Measurements from ENCODE around the gene FAM72A. TPM values are rescaled to one million over a fixed set of nuclear protein-coding genes. Genes with fewer than 3 reads are reported as not detected.
"Not testable (repeated sequence)": the region's sequence is repeated elsewhere in the genome, so short reads cannot be mapped to it uniquely, and the experiment has no call there.

FAM72A gene
- polyA plus RNA-seq (ENCODE audit: insufficient read depth in 1 of 5, insufficient read length in 5 of 5, low replicate concordance in 1 of 5): 1 to 10 TPM; 4.7 to 7.5 (median 5.7) TPM
- long read RNA-seq, donor 1: 0 reads
- long read RNA-seq, donor 2, partial matches to known transcripts: 0 of 1 reads
- long read RNA-seq, donor 2, other reads (novel, unspliced or antisense): 0 of 1 reads
- long read RNA-seq, donor 3, partial matches to known transcripts: 0 of 1 reads
- long read RNA-seq, donor 3, other reads (novel, unspliced or antisense): 0 of 1 reads
- long read RNA-seq, donor 4: 0 reads
- long read RNA-seq, donor 5, partial matches to known transcripts: 0 of 2 reads
- long read RNA-seq, donor 5, other reads (novel, unspliced or antisense): 0 of 2 reads
- long read RNA-seq, donor 6, partial matches to known transcripts: 0 of 2 reads
- long read RNA-seq, donor 6, other reads (novel, unspliced or antisense): 0 of 2 reads
- long read RNA-seq, donor 7, partial matches to known transcripts: 22 of 23 reads
- long read RNA-seq, donor 7, other reads (novel, unspliced or antisense): 0 of 23 reads
- long read RNA-seq, donor 8, partial matches to known transcripts: 0 of 1 reads
- long read RNA-seq, donor 8, other reads (novel, unspliced or antisense): 0 of 1 reads

DNA sequence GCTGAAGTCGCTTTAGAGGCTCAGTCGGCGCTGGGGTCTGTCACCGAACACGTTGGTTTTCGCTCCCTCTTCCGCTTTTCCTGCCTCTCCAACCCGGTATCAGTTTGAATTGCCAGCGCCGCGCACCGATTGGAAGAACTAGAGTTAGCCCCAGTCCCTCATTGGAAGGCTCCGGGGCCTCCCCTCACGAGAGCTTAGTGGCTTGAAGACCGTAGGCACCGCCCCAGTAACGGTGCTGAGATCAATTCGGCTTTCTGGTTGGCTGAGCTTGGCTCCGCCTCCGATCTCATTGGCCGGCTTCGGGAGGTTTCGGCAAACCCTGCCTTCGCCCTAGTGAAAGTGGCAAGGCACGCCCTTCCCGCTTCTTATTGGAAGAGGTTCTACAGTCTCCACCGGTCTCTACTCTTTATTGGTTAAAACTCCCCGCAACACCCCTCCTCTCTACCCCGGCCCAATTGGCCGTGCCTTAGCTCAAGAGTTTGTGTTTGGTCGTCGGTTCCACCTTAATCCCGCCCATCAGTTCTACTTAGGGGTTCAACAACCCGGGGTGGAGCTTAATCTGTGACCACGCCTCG is at the start of gene FAM72A:
FAM72A (minus strand) TSS at position 51 of the 575 bp plus-strand sequence. CDS start 814 bp downstream, outside the sequence.
- peak; percentile 96 to 98 for DNase-seq

DNA sequence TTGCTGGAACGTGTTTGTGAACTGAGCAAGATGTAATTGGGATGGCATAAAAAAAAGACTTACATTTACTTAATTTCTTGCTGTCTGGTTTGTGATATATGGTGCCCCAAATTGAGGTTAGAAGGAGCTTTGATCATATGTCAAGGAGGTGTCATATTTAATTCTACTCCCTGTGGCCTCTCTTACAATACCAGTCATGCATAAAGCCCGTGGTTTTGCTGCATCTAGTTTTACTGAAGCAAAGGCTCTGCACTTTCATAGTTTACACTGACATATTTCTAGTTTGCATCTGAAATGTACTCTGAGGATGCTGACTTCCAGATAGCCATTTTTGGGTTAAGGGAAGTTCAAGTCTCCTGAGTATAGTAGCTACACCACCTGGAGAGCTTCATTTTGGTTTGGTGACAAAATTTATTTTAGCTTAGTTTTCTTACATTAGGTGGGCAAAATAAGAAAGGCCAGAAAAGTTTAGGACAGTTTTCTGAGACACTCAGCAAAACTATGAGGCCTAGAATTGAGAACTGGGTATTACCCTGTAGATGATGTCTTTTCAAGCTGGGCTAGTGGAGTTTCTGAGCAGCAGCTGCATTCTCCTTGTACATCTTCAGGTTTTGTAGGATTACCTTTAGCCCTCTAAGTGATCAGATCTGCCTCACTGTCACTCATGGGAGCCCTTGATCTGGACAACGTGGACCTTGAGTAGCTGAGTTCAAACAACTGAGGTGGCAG is 48.5 kb upstream of the FAM72A start:
- not testable (repeated sequence) for DNase-seq

DNA sequence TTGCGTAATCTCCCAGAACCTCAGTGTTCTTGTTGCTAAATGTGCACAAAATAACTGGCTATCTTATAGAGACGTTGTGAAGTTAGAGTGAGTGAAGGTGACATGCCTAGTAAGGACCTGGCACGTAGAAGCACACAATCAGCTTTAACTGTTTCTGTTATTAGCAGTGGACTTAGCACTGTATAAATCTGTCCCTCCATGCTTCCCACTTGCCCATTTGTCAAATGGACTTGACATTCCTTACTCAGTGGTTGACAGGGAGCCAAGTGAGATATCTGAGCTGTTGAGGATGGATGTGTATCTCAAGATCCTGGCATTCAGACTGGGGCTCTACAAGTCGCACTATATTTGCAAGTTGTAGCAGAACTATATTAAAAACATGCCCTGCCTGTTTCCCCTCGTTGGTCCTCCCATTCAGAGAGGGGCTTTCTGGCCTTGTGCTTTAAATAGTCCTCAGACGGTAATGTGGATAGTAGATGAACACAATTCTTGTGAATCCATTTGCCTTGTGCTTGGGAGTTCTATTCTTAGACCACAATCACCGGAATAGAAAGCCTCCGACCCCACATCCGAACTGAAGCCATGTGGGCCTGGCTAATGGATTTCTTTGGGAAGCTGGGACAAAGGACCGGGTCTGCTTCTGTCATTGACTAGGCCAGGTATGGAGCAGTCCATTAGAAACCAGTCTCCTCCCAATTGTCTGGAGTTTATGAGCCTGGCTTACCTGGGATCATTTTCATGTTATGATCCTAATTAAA is 43.7 kb upstream of the FAM72A start:
- DNase-seq: not testable (repeated sequence)

DNA sequence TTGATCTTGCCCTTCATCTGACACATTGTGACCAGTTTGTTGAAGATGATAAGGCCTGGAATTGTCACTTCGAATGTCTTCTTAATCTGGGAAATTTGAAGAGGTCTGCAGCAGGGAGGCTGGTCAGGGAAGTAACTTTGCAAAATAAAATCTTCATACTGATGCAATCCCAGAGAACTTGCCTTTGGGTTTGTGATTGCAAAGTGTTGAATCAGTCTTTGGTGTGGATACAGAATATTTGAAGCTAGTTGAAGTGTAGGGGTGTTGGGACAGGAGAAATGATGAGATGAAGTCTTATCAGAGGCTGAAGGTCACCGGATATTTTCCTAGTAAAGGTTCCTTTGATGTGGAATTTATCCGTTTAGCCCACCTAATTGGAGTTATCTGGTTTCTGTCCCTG is 42.8 kb upstream of the FAM72A start:
- not testable (repeated sequence) for DNase-seq

DNA sequence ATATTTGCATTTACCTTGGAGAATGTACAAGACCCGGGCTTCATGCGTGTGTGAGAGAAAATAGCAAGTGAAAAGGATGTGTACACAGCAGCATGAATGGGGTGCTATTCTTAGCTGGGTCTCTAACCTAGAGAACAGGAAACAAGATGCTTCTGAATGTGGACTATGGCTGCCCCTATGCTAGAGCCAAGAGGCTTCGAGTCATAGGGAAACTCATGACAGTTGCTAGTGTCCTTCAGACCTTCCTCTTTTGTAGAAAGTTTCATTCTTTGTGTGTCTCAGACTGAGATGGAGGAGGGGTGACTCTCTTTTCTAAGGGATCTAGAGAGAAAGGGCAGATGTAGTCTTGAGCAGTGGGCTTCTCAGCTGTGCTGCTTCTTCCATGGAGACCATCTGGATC is 40.7 kb upstream of the FAM72A start:
- DNase-seq: peak in 1 of 2 donors; percentile 8

DNA sequence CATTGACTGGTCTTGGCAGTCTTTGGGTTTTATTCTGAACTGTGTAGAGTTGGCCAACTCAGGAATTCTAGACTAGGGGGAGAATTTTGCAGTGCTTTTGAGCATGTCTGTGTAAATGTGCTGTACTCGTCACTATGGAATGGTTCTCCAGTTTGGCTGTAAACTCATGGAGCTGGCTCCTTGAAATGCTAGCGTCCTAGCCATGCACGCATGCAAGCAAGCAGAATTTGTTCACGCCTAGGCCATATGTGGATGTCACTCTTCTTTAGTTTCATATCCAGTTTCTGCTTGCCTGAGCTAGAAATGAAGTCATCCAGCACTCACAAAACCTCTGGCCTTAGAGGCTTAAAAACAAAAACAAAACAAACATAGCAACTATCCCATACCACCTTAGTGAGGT is 37.6 kb upstream of the FAM72A start:
- not testable (repeated sequence) for DNase-seq

DNA sequence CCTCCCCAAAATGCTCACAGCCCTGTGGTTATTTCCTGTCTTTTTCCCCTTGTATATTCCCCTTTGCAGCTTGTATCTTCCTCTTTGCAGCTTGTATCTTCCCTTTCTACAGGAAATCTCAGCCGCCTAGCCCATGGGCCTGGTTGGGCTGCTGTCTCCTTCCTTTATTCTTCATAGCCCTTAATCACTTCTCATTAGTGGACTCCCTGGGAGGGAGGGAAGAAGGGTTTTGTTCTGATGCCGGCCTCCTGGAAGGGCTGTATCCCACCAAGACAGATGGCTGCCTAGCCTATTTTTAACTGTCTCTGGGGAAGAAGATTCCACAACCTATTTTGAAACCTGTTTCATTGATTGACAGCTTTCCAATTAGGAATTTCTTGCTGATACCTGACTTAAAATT is 32.6 kb upstream of the FAM72A start:
- not testable (repeated sequence) for DNase-seq

DNA sequence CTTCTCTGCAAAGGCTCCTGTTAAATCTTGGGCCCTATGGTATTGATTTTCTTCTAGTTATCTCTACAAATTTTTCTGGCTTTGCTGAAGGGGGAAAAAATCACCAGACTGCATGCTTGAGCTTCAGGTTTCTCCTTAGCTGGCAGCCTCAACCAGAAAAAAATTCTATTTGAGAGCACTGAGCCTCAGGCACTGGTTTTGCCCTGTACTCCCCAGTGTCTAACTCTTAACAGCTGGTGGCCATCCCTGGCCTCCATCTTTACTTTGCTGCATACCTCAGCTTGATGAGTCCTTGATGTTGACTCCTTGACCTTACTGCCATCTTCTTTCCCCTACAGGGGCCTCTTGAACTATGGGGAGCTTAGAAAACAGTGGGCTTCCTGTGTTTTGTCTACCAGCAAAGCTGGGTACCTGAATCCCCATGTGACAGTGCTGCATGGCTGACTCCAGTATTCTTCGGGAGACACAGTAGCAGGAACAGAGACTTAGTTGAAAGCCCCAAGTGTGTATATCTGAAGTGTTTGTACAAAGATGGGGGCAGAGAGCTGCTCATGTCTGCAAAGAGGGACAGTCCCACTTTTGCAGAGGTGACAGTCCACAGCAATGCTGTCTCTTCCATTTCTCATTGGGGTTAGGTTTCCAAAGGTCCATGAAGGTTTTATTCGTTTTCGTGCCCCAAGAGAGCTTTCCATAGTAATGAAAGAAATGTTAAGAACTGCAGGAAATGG is 31.7 kb upstream of the FAM72A start:
- DNase-seq: not testable (repeated sequence)

DNA sequence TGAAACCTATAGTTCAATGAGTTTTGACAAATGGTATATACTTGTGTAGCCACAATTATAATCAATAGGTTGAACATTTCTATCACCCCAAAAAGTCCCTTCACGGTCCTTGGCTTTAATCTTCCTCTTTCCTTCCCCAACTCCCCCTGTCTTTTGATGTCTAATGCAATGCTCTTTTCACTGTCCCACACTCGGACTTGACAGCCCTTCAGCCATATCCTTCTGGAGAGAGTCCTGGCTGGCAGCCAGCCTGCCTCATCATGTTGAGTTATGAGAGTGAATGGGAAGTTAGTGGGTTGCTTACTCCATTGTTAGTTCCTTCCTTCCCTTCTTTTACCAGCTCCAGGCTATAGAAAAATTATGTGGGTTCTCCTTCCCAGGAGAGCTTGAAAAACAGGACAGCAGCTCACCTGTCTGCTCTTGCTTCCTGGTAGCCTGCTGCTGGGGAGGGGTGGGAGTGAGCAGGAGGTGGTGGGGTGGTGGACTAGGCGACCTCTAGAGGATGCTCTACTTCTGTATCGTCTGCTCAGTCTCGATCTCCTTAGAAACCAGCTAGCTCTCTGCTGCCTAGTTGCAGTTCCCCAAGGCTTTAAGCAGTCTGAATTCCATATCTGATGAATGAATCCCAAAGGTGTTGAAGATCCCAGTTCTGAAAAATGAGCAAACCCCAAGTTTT is 30.5 kb upstream of the FAM72A start:
- not testable (repeated sequence) for DNase-seq

DNA sequence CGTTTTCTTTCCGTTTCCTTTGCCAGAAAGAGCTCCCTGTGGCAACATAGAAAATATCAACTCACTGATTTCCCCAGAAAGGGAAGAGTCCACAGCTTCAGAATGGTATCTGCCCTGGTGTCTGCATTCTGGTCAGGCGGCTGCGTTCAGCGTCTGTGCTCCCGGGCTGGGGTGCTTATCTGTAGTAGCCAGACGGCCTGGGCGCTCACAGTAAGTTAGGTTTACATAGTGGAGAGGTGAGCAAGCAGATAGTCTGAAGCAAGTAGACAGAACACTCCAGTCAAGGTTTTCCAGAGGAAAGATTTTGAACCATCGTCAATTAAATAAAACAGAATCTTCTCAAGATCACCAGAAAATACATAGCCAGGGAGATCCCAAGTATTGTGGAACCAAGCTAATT is 29.4 kb upstream of the FAM72A start:
- DNase-seq: not testable (repeated sequence)

DNA sequence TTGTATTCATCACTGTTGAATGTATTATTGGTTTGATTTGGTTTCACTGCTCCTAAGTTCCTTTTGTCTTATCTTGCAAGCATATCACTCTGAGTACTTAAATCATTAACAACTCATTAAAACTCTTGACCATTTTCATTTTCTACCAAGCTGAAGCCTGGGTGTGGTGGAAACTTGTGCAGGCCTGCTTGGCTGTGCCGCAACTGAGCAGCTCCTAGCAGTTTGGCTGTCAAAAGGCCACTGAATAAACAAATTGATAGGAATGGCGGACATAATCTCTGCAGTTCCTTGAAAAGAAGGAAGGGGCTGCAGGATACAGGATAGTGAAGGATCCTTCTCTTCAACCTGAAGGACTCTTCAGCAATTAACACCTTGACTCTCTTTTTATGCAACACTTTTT is 26.6 kb upstream of the FAM72A start:
- DNase-seq: not testable (repeated sequence)

DNA sequence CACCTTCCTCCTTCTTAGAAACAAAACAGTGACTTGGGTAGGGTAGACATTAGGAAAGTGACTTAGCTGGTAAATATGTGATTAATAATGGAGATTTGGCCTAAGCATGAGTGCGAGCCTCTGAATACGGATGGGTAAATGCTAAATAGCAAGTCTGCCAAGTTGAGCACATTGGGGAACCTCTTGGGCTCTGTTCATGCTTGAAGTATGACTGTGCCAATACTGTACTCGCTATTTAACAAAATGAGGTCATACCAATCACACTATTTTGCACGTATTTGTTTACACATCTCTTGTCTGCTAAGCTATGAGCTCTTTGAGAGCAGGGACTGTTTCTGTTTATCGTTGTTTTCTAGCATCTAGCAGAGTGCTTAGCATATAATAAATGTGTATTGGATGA is 24.2 kb upstream of the FAM72A start:
- not testable (repeated sequence) for DNase-seq

DNA sequence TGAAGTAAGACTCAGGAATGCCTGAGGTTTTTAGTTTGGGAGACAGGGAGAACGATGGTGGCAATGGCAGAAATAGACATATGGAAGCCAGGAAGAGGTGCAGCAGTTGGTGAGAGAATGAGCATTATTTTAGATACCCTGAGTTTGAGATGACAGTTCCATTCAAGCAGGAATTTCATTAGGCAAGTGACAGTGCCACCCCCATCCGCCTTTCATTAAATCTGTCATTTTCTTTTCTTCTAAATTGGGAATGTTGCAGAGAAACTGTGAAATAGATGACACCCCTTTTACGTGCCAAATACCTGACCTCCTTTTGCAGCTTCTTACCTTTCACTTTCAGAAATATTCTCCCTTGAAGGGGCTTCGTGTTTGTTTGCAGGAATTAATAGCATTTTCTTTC is 22.7 kb upstream of the FAM72A start:
- not testable (repeated sequence) for DNase-seq

DNA sequence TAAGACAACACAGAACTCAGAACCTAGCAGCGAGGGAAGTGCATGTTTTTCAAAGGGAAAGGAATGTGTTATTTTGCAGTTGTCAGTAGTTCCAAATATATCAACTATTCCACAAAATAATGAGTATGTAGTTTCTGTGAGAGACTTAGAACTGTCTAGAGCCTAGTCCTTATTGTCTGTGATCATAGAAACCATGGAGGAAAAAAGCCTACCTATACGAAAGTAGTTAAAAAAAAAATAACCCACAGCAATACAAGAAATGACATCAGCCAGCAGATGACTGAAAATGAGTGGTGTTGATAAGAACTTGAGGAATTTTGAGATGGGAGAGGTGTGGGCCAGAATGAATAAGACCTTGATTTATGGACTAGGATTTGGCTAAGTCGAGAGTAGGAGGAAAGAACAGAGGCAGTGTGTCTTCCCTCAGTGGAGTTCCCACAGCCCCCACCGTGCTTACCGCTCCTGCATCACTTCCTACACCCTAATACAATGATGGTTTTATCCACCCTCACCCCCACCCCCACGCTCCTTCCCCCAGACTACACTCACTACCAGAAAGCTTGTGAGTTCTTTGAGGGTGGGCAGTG is 21.6 kb upstream of the FAM72A start:
- not testable (repeated sequence) for DNase-seq

DNA sequence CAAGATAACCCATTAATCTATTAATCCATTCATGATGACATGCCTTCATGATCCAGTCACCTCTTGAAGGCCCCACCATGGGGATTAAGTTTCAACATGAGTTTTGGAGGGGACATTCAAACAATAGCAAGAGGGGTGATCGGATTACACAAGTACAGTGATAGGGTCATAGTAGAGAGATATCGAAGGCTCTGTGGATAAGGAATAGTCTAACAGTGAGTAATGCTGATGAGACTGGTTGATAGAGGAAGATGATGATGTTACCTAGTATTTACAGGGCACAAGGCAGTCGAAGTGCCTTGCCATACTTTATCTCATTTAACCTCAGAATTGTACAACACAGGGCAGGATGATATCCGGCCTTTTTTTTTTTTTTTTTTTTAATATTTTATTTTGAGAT is 18.9 kb upstream of the FAM72A start:
- DNase-seq: not testable (repeated sequence)

DNA sequence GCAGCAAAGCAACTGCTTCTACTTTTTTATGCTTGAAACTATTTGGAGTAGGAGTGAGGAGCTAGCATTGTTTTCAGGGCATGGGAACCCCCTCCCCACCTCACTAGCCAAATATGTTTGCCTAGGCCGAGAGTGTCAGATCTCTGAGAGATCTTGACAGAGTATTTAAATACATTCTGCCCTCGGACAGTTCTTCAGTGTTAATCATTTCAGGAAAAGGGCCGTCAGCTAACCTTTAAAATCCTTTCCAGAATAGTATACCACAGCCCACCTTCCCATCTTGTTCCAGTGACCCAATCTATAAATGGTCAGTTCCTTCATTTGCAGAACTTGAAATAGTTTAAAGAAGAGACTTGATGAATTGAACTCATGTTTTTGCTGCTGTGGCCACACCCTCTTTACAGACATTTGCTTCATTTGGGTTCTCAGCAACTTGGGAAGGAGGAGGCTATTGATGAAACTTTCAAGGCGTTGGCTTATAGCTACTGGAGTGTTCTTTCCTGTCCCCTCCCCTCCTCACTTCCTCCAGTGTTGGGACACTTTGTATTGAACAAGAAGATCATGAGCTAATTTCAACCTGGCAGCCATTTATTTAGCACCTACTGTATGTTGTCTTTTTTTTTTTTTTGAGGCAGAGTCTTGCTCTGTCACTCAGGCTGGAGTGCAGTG is 17.8 kb upstream of the FAM72A start:
- DNase-seq: not testable (repeated sequence)

DNA sequence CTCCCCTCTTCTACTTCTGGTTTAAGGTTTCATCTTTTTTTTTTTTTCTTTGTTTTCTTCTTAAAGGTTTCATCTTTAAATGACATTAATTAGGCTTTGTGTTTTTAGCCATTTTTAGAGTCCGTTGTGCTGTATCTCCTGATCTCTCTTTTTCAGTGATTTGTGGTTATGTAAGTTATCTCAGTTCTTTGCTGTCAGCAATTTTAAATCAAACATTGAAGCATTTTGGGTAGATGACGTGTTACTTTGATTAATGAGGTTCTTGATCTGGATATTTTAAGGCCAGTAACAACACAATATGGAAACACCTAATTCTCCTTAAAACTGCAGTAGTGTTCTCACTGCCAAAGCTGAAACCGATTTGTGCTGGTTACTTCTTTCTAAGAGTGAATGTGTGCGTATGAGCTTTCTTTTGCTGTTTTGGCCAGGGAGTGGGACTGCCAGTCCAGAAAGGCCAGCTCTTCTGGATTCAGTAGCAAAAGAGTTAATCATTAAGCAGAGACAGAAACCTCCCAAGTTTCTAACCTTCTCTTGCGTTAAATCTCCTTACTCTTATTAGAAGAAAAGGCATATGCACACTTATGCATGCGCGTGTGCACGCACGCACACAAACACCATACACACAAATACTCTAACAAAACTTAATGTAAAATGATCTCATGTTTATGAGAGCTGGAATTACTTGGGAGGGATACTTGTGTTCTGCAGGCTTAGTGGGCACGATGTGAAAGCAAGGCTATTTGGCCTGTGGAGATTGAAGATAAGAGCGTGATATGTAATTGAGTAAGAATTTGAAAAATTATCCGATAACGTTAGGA is 17.1 kb upstream of the FAM72A start:
- DNase-seq: not testable (repeated sequence)

DNA sequence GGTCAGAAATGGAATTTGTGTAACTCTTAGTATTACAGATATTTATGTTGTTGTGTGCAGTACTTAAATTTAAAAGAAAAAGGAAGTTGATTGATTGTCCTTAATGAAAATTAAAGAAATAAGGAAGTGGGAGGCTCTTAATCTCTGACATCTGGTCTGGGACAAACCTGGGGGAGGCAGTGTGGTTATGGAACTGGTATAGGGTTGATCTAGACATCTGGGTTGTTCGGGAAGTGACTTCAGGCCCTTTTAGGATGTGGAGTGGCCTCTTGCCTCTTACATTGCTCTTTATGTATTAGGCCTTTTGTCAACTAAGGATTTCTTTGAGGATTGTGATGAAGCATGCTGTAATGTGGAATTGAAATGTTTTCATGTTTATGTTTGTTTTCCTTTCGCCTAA is 16.1 kb upstream of the FAM72A start:
- not testable (repeated sequence) for DNase-seq
